ENCODE measurements around the gene NRM.
A peak's percentile ranks its signal among the peaks of the same experiment; 100 is the strongest.

Gene NRM

DNA sequence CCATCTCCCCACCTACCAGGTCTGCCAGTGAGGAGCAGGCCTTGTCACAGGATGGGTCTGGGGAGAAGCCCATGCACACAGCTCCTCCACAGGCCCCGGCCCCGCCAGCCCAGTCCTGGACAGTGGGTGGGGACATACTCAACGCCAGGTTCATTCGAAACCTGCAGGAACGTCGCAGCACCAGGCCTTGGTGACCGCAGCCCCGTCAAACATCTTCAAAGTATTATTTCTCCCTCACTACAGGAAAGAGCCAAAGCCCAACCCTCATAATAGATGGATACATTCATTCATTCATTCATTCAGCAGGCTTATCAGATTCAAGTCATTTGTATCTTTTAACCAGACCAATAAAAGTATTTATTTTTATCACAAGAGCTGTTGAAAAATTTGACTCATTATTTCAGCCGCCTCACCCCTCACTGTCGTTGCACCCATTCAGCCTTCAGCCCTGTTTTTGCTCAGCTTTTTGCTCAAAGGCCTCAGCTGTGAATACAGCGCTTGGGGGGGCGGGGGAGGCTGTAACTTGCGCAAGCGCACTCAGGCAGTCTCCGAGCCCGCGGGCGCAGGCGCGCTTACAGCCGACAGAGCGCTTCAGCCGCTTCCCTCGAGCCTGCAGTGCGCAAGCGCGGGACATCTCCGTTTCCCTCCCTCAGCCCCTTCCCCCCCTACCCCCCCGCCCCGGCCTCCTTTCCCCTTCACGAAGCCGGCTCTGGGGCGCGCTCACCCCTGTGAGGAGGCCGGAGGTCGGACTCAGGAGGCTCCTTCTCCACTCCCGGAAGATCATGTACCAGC, 44.1 kb downstream of the NRM start, which contains the start of gene C6orf136:
Gene C6orf136, plus strand, starts transcription at position 684 of the 792 bp plus-strand sequence. Its CDS starts 99 bp downstream, at position 783.
- no peak within 1 kb of the TSS for H3K23ac ChIP-seq (ENCODE audit: low read length)
- H3K4me3 ChIP-seq (ENCODE audit: low read depth, low read length): peak within 1 kb of the TSS; percentile 99
- peak within 1 kb of the TSS; percentile 87 for H2BK120ac ChIP-seq (ENCODE audit: insufficient read depth, low read length, poor library complexity)
- peak within 1 kb of the TSS; percentile 80 for H3K14ac ChIP-seq (ENCODE audit: low read length)
- no peaks in the 10 kb centered on the region for H3K27me3 ChIP-seq (ENCODE audit: insufficient read depth, low read length)
- DNase-seq: peak; percentile 93 to 95
- H3K4ac ChIP-seq (ENCODE audit: low read depth, low read length): peak within 1 kb of the TSS; percentile 69
- H4K8ac ChIP-seq (ENCODE audit: low read depth, low read length): peak within 1 kb of the TSS; percentile 88
- H3K36me3 ChIP-seq (ENCODE audit: control insufficient read depth in 1 of 2, insufficient read depth in 2 of 2, low read length in 2 of 2): peaks cover 26 to 40% of the 10 kb centered on the region in 2 experiments
- peaks cover 1% of the 10 kb centered on the region for H3K9me3 ChIP-seq (ENCODE audit: insufficient read depth, low read depth, low read length)
- no CpG with 5 or more reads among the region's 37 CpGs for whole genome bisulfite sequencing (ENCODE audit: extremely low coverage, insufficient coverage, insufficient read length)
- H2BK12ac ChIP-seq (ENCODE audit: low read length): no peak within 1 kb of the TSS
- H3K4me2 ChIP-seq (ENCODE audit: low read length): peak within 1 kb of the TSS; percentile 97
- H3K9ac ChIP-seq (ENCODE audit: low read length): peak within 1 kb of the TSS; percentile 92
- peak within 1 kb of the TSS; percentile 86 for H3K27ac ChIP-seq (ENCODE audit: low read depth, low read length)
- H4K91ac ChIP-seq (ENCODE audit: low read depth, low read length): peak within 1 kb of the TSS; percentile 82
- H4K12ac ChIP-seq (ENCODE audit: low read depth, low read length): peak within 1 kb of the TSS; percentile 60
- peak within 1 kb of the TSS; percentile 53 for H3K18ac ChIP-seq (ENCODE audit: low read length)
- H2AK5ac ChIP-seq (ENCODE audit: low read length): no peak within 1 kb of the TSS
- H3K79me2 ChIP-seq (ENCODE audit: control insufficient read depth, insufficient read depth, low read length, poor library complexity): peaks cover 3% of the 10 kb centered on the region
- peaks cover 6% of the 10 kb centered on the region for H3K79me1 ChIP-seq (ENCODE audit: low read length)
- H3K4me1 ChIP-seq (ENCODE audit: control insufficient read depth in 1 of 2, insufficient read depth in 2 of 2, low read length in 2 of 2): peaks cover 0 to 7% of the 10 kb centered on the region in 2 experiments
- peak within 1 kb of the TSS; percentile 94 for H2AFZ ChIP-seq (ENCODE audit: insufficient read depth, low read length, poor library complexity)
- H2BK5ac ChIP-seq (ENCODE audit: low read depth, low read length, poor library complexity): peak within 1 kb of the TSS; percentile 81

DNA sequence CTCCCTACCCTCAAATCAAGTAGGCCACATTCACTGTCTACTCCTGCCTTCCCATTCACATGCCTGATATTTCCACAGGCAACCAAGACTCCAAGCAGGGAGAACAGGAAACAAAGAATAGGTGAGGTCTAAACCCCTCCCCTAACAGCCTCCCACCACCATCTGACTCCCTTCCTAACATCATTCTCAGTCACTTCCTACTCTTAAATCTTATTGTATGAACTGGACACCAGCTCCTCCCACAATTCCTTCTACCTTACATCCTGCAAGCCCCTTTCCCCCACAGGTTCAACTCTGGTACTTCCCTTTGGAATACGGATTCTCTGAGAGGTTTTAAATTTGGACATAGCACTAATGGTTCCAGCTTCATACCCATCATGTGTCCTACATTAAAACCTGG, 44.8 kb downstream of the NRM start:
- no peak for DNase-seq
- H3K79me2 ChIP-seq (ENCODE audit: control insufficient read depth, insufficient read depth, low read length, poor library complexity): peaks cover 3% of the 10 kb centered on the region
- no peaks in the 10 kb centered on the region for H3K27me3 ChIP-seq (ENCODE audit: insufficient read depth, low read length)
- H2AFZ ChIP-seq (ENCODE audit: insufficient read depth, low read length, poor library complexity): no peak overlapping the region
- H3K14ac ChIP-seq (ENCODE audit: low read length): no peak overlapping the region
- peaks cover 0 to 7% of the 10 kb centered on the region in 2 experiments for H3K4me1 ChIP-seq (ENCODE audit: control insufficient read depth in 1 of 2, insufficient read depth in 2 of 2, low read length in 2 of 2)
- H4K91ac ChIP-seq (ENCODE audit: low read depth, low read length): no peak overlapping the region
- no CpG with 5 or more reads among the region's 1 CpG for WGBS (ENCODE audit: extremely low coverage, insufficient coverage, insufficient read length)
- no peak overlapping the region for H3K23ac ChIP-seq (ENCODE audit: low read length)
- H3K79me1 ChIP-seq (ENCODE audit: low read length): peaks cover 6% of the 10 kb centered on the region
- H3K27ac ChIP-seq (ENCODE audit: low read depth, low read length): no peak overlapping the region
- no peak overlapping the region for H3K9ac ChIP-seq (ENCODE audit: low read length)
- H3K4me2 ChIP-seq (ENCODE audit: low read length): peak overlapping the region; percentile 54
- no peak overlapping the region for H2BK5ac ChIP-seq (ENCODE audit: low read depth, low read length, poor library complexity)
- no peak overlapping the region for H4K8ac ChIP-seq (ENCODE audit: low read depth, low read length)
- H3K36me3 ChIP-seq (ENCODE audit: control insufficient read depth in 1 of 2, insufficient read depth in 2 of 2, low read length in 2 of 2): peaks cover 25 to 43% of the 10 kb centered on the region in 2 experiments
- H3K4ac ChIP-seq (ENCODE audit: low read depth, low read length): peak overlapping the region; percentile 52
- no peak overlapping the region for H2BK12ac ChIP-seq (ENCODE audit: low read length)
- H3K4me3 ChIP-seq (ENCODE audit: low read depth, low read length): no peak overlapping the region
- H3K9me3 ChIP-seq (ENCODE audit: insufficient read depth, low read depth, low read length): peaks cover 1% of the 10 kb centered on the region
- H2AK5ac ChIP-seq (ENCODE audit: low read length): no peak overlapping the region
- no peak overlapping the region for H2BK120ac ChIP-seq (ENCODE audit: insufficient read depth, low read length, poor library complexity)
- no peak overlapping the region for H4K12ac ChIP-seq (ENCODE audit: low read depth, low read length)
- H3K18ac ChIP-seq (ENCODE audit: low read length): no peak overlapping the region

DNA sequence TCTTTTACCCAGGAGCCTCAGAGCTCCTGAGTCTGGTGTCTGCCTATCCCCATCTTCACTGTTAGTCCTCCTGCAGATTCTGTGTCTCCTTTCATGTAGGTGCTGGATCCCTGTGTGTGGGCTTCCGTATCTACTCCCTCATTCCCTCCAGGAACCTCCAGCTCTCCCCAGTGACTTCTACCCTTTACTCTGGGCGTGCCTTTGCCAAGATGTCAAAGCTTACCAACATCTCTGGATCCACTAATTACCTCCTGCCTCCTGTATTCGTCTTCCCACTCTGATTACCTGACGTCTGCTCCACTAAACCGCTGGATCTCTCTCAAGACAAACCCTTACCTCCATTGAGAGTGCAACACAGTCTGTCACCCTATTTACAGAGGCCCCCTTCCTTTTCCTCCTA, 46.0 kb downstream of the NRM start:
- Histone ChIP-seq H3K4ac (ENCODE audit: low read depth, low read length) (no peak overlapping the region), H2BK120ac (ENCODE audit: insufficient read depth, low read length, poor library complexity) (no peak overlapping the region), H2BK12ac (ENCODE audit: low read length) (no peak overlapping the region), H4K8ac (ENCODE audit: low read depth, low read length) (no peak overlapping the region), H3K79me2 (ENCODE audit: control insufficient read depth, insufficient read depth, low read length, poor library complexity) (peaks cover 3% of the 10 kb centered on the region), H3K18ac (ENCODE audit: low read length) (no peak overlapping the region), H3K4me2 (ENCODE audit: low read length) (no peak overlapping the region), H3K9ac (ENCODE audit: low read length) (no peak overlapping the region), H2BK5ac (ENCODE audit: low read depth, low read length, poor library complexity) (no peak overlapping the region), H4K91ac (ENCODE audit: low read depth, low read length) (no peak overlapping the region), H4K12ac (ENCODE audit: low read depth, low read length) (no peak overlapping the region), H2AFZ (ENCODE audit: insufficient read depth, low read length, poor library complexity) (no peak overlapping the region), H3K14ac (ENCODE audit: low read length) (no peak overlapping the region), H3K27me3 (ENCODE audit: insufficient read depth, low read length) (no peaks in the 10 kb centered on the region), H3K23ac (ENCODE audit: low read length) (no peak overlapping the region), H3K27ac (ENCODE audit: low read depth, low read length) (no peak overlapping the region), H3K79me1 (ENCODE audit: low read length) (peaks cover 6% of the 10 kb centered on the region), H3K9me3 (ENCODE audit: insufficient read depth, low read depth, low read length) (peaks cover 1% of the 10 kb centered on the region), H2AK5ac (ENCODE audit: low read length) (no peak overlapping the region), H3K36me3 (ENCODE audit: control insufficient read depth in 1 of 2, insufficient read depth in 2 of 2, low read length in 2 of 2) (peaks cover 33 to 52% of the 10 kb centered on the region in 2 experiments), H3K4me1 (ENCODE audit: control insufficient read depth in 1 of 2, insufficient read depth in 2 of 2, low read length in 2 of 2) (peaks cover 0 to 7% of the 10 kb centered on the region in 2 experiments), H3K4me3 (ENCODE audit: low read depth, low read length) (no peak overlapping the region)
- no peak for DNase-seq
- no CpG with 5 or more reads among the region's 5 CpGs for WGBS (ENCODE audit: extremely low coverage, insufficient coverage, insufficient read length)

DNA sequence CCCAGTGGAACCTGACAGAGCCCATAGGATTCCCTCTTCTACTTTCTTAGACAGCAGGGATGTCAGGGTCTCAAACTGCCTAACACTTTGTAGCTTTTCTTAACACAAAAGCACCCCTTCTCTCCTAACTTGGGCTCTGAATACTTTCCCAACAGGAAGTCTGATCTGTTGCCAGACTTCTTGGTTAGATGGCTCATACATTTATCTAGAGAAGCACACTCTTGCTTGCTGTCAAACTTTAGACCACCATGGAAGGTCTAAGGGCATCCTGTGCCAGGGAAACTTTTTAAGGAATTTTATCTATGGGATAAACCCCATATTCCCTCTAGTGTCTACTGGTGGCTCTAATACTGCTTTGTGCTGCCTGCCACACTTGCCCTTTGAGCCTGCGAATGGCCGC, 47.1 kb downstream of the NRM start:
- H4K8ac ChIP-seq (ENCODE audit: low read depth, low read length): no peak overlapping the region
- H3K36me3 ChIP-seq (ENCODE audit: control insufficient read depth in 1 of 2, insufficient read depth in 2 of 2, low read length in 2 of 2): peaks cover 36 to 52% of the 10 kb centered on the region in 2 experiments

More for the DNA sequence above, 47.1 kb downstream of the NRM start:
- H3K27ac ChIP-seq (ENCODE audit: low read depth, low read length): no peak overlapping the region
- H3K4me1 ChIP-seq (ENCODE audit: control insufficient read depth in 1 of 2, insufficient read depth in 2 of 2, low read length in 2 of 2): peaks cover 0 to 7% of the 10 kb centered on the region in 2 experiments
- H2AFZ ChIP-seq (ENCODE audit: insufficient read depth, low read length, poor library complexity): no peak overlapping the region
- no peak overlapping the region for H2AK5ac ChIP-seq (ENCODE audit: low read length)
- H3K4me3 ChIP-seq (ENCODE audit: low read depth, low read length): no peak overlapping the region
- no peak overlapping the region for H4K12ac ChIP-seq (ENCODE audit: low read depth, low read length)
- WGBS (ENCODE audit: extremely low coverage, insufficient coverage, insufficient read length): no CpG with 5 or more reads among the region's 2 CpGs
- no peak overlapping the region for H3K4me2 ChIP-seq (ENCODE audit: low read length)
- no peak overlapping the region for H4K91ac ChIP-seq (ENCODE audit: low read depth, low read length)
- H3K23ac ChIP-seq (ENCODE audit: low read length): no peak overlapping the region
- DNase-seq: no peak
- no peaks in the 10 kb centered on the region for H3K27me3 ChIP-seq (ENCODE audit: insufficient read depth, low read length)
- no peak overlapping the region for H2BK5ac ChIP-seq (ENCODE audit: low read depth, low read length, poor library complexity)
- H2BK120ac ChIP-seq (ENCODE audit: insufficient read depth, low read length, poor library complexity): no peak overlapping the region
- H3K9me3 ChIP-seq (ENCODE audit: insufficient read depth, low read depth, low read length): peaks cover 1% of the 10 kb centered on the region
- H3K14ac ChIP-seq (ENCODE audit: low read length): no peak overlapping the region
- peaks cover 3% of the 10 kb centered on the region for H3K79me2 ChIP-seq (ENCODE audit: control insufficient read depth, insufficient read depth, low read length, poor library complexity)
- H3K18ac ChIP-seq (ENCODE audit: low read length): no peak overlapping the region
- H3K4ac ChIP-seq (ENCODE audit: low read depth, low read length): no peak overlapping the region
- H2BK12ac ChIP-seq (ENCODE audit: low read length): no peak overlapping the region
- no peak overlapping the region for H3K9ac ChIP-seq (ENCODE audit: low read length)
- H3K79me1 ChIP-seq (ENCODE audit: low read length): peaks cover 6% of the 10 kb centered on the region

Data from trophoblast cell (in vitro differentiated cells and primary cell).